PC-3 (cell line): ENCODE results near the gene DPP7. TPM values are rescaled to one million over a fixed set of nuclear protein-coding genes. Genes with fewer than 3 reads are reported as not detected.

ENCODE experiments used
- ATAC-seq: fragments of 200-7000 bp; cut with Tn5 transposase; 2 replicates; pipeline ENCODE4 v1.9.1; 2020; ENCODE audit warnings: mild to moderate bottlenecking, moderate library complexity
- BruUV-seq: library from RNA; stranded (reverse); fragments of 400-500 nt; replicated peaks from 2 replicates; lab custom pipeline; 2021; lab: Mats Ljungman, UMichigan
- CTCF ChIA-PET: fragments of 300-600 bp; sonication (Branson Sonifier 250); formaldehyde crosslinking; loops from one replicate; lab custom pipeline; 2022; ENCODE audit warnings: antibody characterized with exemption; lab: Charles Lee
- POLR2A ChIA-PET: fragments of 300-600 bp; sonication (Branson Sonifier 250); formaldehyde crosslinking; loops from one replicate; lab custom pipeline; 2022; ENCODE audit warnings: antibody characterized with exemption; ENCODE audit not compliant: unreplicated experiment; lab: Charles Lee
- DNase-seq: peaks from one replicate; pipeline ENCODE4 v3.0.0-alpha.2; 2015
- H2AFZ ChIP-seq: fragments of 300-600 bp; sonication (generic); 2 replicates; pipeline ENCODE4 v1.6.0; 2016; ENCODE audit warnings: antibody characterized with exemption, low read length
- H3F3A ChIP-seq: fragments of 300-600 bp; sonication (generic); one replicate; pipeline ENCODE4 v1.6.0; 2017; ENCODE audit warnings: antibody characterized with exemption, low read length, control low read depth, mild to moderate bottlenecking; ENCODE audit not compliant: unreplicated experiment
- H3K27ac ChIP-seq: fragments of 300-600 bp; sonication (generic); 2 replicates; pipeline ENCODE4 v1.5.1; 2016; ENCODE audit warnings: mild to moderate bottlenecking, low read length
- H3K27me3 ChIP-seq: fragments of 300-600 bp; sonication (generic); 2 replicates; pipeline ENCODE4 v1.6.1; 2016; ENCODE audit warnings: low read length, mixed read lengths
- H3K36me3 ChIP-seq: fragments of 300-600 bp; sonication (generic); 2 replicates; pipeline ENCODE4 v1.6.1; 2016; ENCODE audit warnings: low read depth, mixed run types, low read length, mixed read lengths
- H3K4me1 ChIP-seq: fragments of 300-600 bp; sonication (generic); 2 replicates; pipeline ENCODE4 v1.5.1; 2016; ENCODE audit warnings: low read length; ENCODE audit not compliant: insufficient read depth
- H3K4me2 ChIP-seq: fragments of 300-600 bp; sonication (generic); 2 replicates; pipeline ENCODE4 v1.6.0; 2016; ENCODE audit warnings: low read length
- H3K4me3 ChIP-seq: fragments of 300-600 bp; sonication (generic); 2 replicates; pipeline ENCODE4 v1.5.1; 2016; ENCODE audit warnings: mild to moderate bottlenecking, low read length, mixed read lengths
- H3K79me2 ChIP-seq: fragments of 300-600 bp; sonication (generic); 2 replicates; pipeline ENCODE4 v1.6.1; 2017; ENCODE audit warnings: low read length, mixed read lengths
- H3K9ac ChIP-seq: fragments of 300-600 bp; sonication (generic); 2 replicates; pipeline ENCODE4 v1.6.0; 2016; ENCODE audit warnings: mild to moderate bottlenecking, low read length
- H3K9me2 ChIP-seq: fragments of 300-600 bp; sonication (generic); replicated peaks from 2 replicates; pipeline ENCODE4 v1.6.1; 2016; ENCODE audit warnings: mixed run types, low read length, mixed read lengths
- H3K9me3 ChIP-seq: fragments of 300-600 bp; sonication (generic); 2 replicates; pipeline ENCODE4 v1.6.1; 2016; ENCODE audit warnings: low read length, mixed read lengths
- H4K20me1 ChIP-seq: fragments of 300-600 bp; sonication (generic); 2 replicates; pipeline ENCODE4 v1.6.1; 2016; ENCODE audit warnings: low read length, mixed read lengths
- CTCF ChIP-seq: fragments of 300-600 bp; sonication (generic); conservative IDR thresholded peaks from 2 replicates; pipeline ENCODE4 v1.5.1; 2017; ENCODE audit warnings: antibody characterized with exemption, low read depth, mild to moderate bottlenecking, low read length
- EZH2 ChIP-seq: fragments of 300-600 bp; sonication (generic); IDR thresholded peaks from one replicate; pipeline ENCODE4 v1.6.1; 2017; ENCODE audit warnings: antibody characterized with exemption, mild to moderate bottlenecking, low read length; ENCODE audit not compliant: unreplicated experiment
- EZH2phosphoT487 ChIP-seq: fragments of 300-600 bp; sonication (generic); IDR thresholded peaks from 2 replicates; pipeline ENCODE4 v1.6.1; 2018; ENCODE audit warnings: mild to moderate bottlenecking, antibody characterized with exemption, low read length, borderline replicate concordance
- intact Hi-C: fragments of 100-400 bp; cut with micrococcal nuclease; formaldehyde crosslinking; loops from 2 replicates; pipeline ENCODE4 v1.9.0; 2023
- total RNA-seq: library from RNA; depleted of rRNA; stranded (reverse); fragments of >200 nt; gene quantifications from 2 replicates; pipeline ENCODE4 v1.2.3, GENCODE V29; 2014

Gene DPP7
- total RNA-seq, 1 experiment from 2014 or later = 103 TPM

- DNase-seq = peak; percentile 44
- POLR2A ChIA-PET = interaction anchor here (0.6 to 0.7 kb wide), 3 partner anchors 18 to 215 kb away, joined by 3 to 32 read pairs (median 7); no protein-coding TSS in a partner anchor
- BruUV-seq = no TSS peak
Measured at GRCh38 chr9:137085920-137086530, 28.5 kb downstream of the DPP7 start.

GRCh38 chr9:137084526-137084925, 30.0 kb downstream of the DPP7 start:
- H3K9ac ChIP-seq = no peak overlapping the region
- ATAC-seq = no peak
- intact Hi-C loops = no loop called here
- no peaks in the 10 kb centered on the region for H3K36me3 ChIP-seq
- H3K4me2 ChIP-seq = no peak overlapping the region
- H3K4me1 ChIP-seq = peaks cover 37% of the 10 kb centered on the region
- no peak for DNase-seq
- no TSS peak for BruUV-seq
- H3F3A ChIP-seq = no peaks in the 10 kb centered on the region
- H4K20me1 ChIP-seq = no peaks in the 10 kb centered on the region
- H2AFZ ChIP-seq = no peak overlapping the region
- CTCF ChIA-PET = interaction anchor here (0.6 kb wide), 1 partner anchor 50 kb away, joined by 5 read pairs; no protein-coding TSS in a partner anchor
- H3K9me3 ChIP-seq = no peaks in the 10 kb centered on the region
- TF ChIP-seq CTCF = no peak
- TF ChIP-seq EZH2phosphoT487 = no peak
- no peak for TF ChIP-seq EZH2
- no peaks in the 10 kb centered on the region for H3K27me3 ChIP-seq
- peak overlapping the region; percentile 84; the same call in 1 of the 2 replicates for H3K27ac ChIP-seq
- H3K9me2 ChIP-seq = no peaks in the 10 kb centered on the region
- H3K4me3 ChIP-seq = no peak overlapping the region
- H3K79me2 ChIP-seq = peaks cover 28% of the 10 kb centered on the region
- POLR2A ChIA-PET = no interaction called here

More at GRCh38 chr9:137085920-137086530, 28.5 kb downstream of the DPP7 start:
- Histone ChIP-seq H3K4me1 (peaks cover 37% of the 10 kb centered on the region), H3F3A (no peaks in the 10 kb centered on the region), H3K4me3 (peak overlapping the region; percentile 73), H3K79me2 (peaks cover 32% of the 10 kb centered on the region), H3K9ac (peak overlapping the region; percentile 99), H3K36me3 (no peaks in the 10 kb centered on the region), H4K20me1 (no peaks in the 10 kb centered on the region), H3K9me3 (no peaks in the 10 kb centered on the region), H3K4me2 (peak overlapping the region; percentile 91), H3K27me3 (no peaks in the 10 kb centered on the region), H3K27ac (peak overlapping the region; percentile 94), H2AFZ (peak overlapping the region; percentile 61; the same call in 1 of the 2 replicates), H3K9me2 (no peaks in the 10 kb centered on the region)
- CTCF ChIA-PET = interaction anchor here (0.5 to 1.3 kb wide), 2 partner anchors 18 to 49 kb away, joined by 4 to 6 read pairs; no protein-coding TSS in a partner anchor
- peak; percentile 13 for ATAC-seq
- TF ChIP-seq EZH2phosphoT487 (no peak), CTCF (no peak), EZH2 (no peak)
- intact Hi-C loops = loop anchor here (1.0 kb wide), 1 partner anchor 16 kb away; the partner anchor contains the start of gene SAPCD2
